Spleen (tissue), 11 donors: ENCODE measurements around the gene LYRM1. TPM values are rescaled to one million over a fixed set of nuclear protein-coding genes. Genes with fewer than 3 reads are reported as not detected.
A peak's percentile ranks its signal among the peaks of the same experiment; 100 is the strongest.
"Not testable (repeated sequence)": the region's sequence is repeated elsewhere in the genome, so short reads cannot be mapped to it uniquely, and the experiment has no call there.

ENCODE experiments used
- DNase-seq: peaks from one replicate; pipeline ENCODE4 v3.0.0-alpha.2; 2020
- H3K27ac ChIP-seq, 8 donors: fragments of 200-600 bp; sonication (generic) in 7 of 8; 1 replicate in 4 of 8; 2 replicates in 4 of 8; pipeline versions ENCODE4 v1.5.0 to v1.8.0; 2016 to 2021; ENCODE audit warnings: inconsistent platforms in 4 of 8, mild to moderate bottlenecking in 4 of 8, moderate library complexity in 1 of 8
- H3K27me3 ChIP-seq, 7 donors: fragments of 200-600 bp; sonication (generic) in 6 of 7; replicated peaks in 1 of 7; 1 replicate in 4 of 7; 2 replicates in 3 of 7; pipeline versions ENCODE4 v1.5.0 to v1.8.0; 2016 to 2021; ENCODE audit warnings: inconsistent platforms in 3 of 7, mild to moderate bottlenecking in 1 of 7
- H3K36me3 ChIP-seq, 6 donors: fragments of 200-600 bp; sonication (generic) in 5 of 6; 1 replicate in 4 of 6; 2 replicates in 2 of 6; pipeline versions ENCODE4 v1.5.0 to v1.8.0; 2016 to 2021; ENCODE audit warnings: inconsistent platforms in 2 of 6
- H3K4me1 ChIP-seq, 6 donors: fragments of 200-600 bp; sonication (generic) in 5 of 6; 1 replicate in 3 of 6; 2 replicates in 3 of 6; pipeline versions ENCODE4 v1.5.0 to v1.8.0; 2016 to 2021; ENCODE audit warnings: inconsistent platforms in 3 of 6
- H3K4me3 ChIP-seq, 8 donors: fragments of 200-600 bp; sonication (generic) in 7 of 8; 1 replicate in 4 of 8; 2 replicates in 4 of 8; pipeline versions ENCODE4 v1.5.0 to v1.8.0; 2016 to 2021; ENCODE audit warnings: inconsistent platforms in 4 of 8, mild to moderate bottlenecking in 4 of 8, moderate library complexity in 2 of 8
- H3K9me3 ChIP-seq, 8 donors: fragments of 200-600 bp; sonication (generic) in 7 of 8; 1 replicate in 4 of 8; 2 replicates in 4 of 8; pipeline versions ENCODE4 v1.5.0 to v1.8.0; 2016 to 2021; ENCODE audit warnings: inconsistent platforms in 4 of 8
- POLR2A ChIP-seq, 3 donors: fragments of 450-650 bp; IDR thresholded peaks; one replicate each; pipeline ENCODE4 v1.5.1; 2017; ENCODE audit warnings: antibody characterized with exemption in 3 of 3, mild to moderate bottlenecking in 1 of 3
- POLR2AphosphoS5 ChIP-seq, 3 donors: sonication (generic); formaldehyde crosslinking; IDR thresholded peaks; one replicate each; pipeline ENCODE4 v1.5.1; 2017; ENCODE audit warnings: antibody characterized with exemption in 3 of 3
- WGBS, 5 donors: extraction: QIAGEN DNeasy Blood & Tissue Kit in 3 of 5; methylation state at CpG; one replicate each; pipeline versions ENCODE4 v1.1.5 to v1.1.7; 2013 to 2018; 5-methylcytosine and 5-hydroxymethylcytosine counted together
- intact Hi-C: fragments of 100-400 bp; cut with DNase I; formaldehyde crosslinking; loops from one replicate; pipeline ENCODE4 v1.15.0; 2023; ENCODE audit warnings: low total_unique reads
- polyA plus RNA-seq, 3 donors: library from polyadenylated mRNA; stranded (reverse); fragments of 200-250 nt; gene quantifications; one replicate each; pipeline ENCODE4 v1.2.1, GENCODE V29; 2013
- total RNA-seq, 7 donors: library from RNA; depleted of rRNA in 3 of 7; stranded (reverse); fragments of >200 nt in 3 of 7; fragmentation: NEBNext Ultra II Directional in 4 of 7; extraction: Animal tissue kit (Norgen Biotek cat#: 25700) in 4 of 7; gene quantifications; one replicate each; pipeline versions ENCODE4 v1.1.0 to v1.2.1, GENCODE V29; 2016 to 2021
- TF ChIP-seq, protein P1 (sequence below), 11 experiments: fragments of 200-600 bp in 7 of 11; fragments of 450-650 bp in 4 of 11; sonication (generic) in 4 of 11; IDR thresholded peaks in 8 of 11; conservative IDR thresholded peaks in 3 of 11; 1 replicate in 7 of 11; 2 replicates in 4 of 11; pipeline versions ENCODE4 v1.4.0 to v1.8.0; 2016 to 2021; ENCODE audit warnings: antibody characterized with exemption in 11 of 11, inconsistent platforms in 4 of 11, mild to moderate bottlenecking in 1 of 11
- donor health status: healthy with polysubstance abuse.
- donor health status: DM: no; HTN: no; CAD: no; lungs with moderate emphysema.
- donor health status: DM: no; HTN: no; CAD: no.
- donor health status: Bipolar disorder and iron deficiency.
- donor health status: healthy.
- donor health status: DM: no; HTN: no; CAD: no.
- donor health status: DM: yes; HTN: yes; CAD: no.

The LYRM1 gene
- total and polyA plus RNA-seq, 10 donors: 15.3 to 47.2 (median 23.3) TPM

DNA sequence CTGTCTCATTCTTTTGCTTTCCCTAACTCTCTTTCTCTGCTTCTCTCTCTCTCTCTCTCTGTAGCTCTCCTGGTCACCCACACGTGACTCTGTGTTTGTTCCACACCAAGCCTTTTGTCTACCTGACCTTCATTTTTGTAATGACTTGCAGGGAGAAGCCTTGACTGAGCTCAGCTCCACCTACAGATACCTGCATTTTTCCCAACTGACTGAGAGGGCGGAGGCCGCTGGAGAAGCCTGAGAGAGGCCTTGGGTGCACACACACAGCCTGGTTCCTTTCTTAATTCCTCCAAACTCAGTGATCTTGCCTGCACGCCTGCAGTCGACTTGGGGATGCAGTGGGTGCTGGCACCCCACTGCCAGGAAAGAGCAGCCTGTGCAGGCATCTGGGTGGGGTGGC lies 68.8 kb downstream of the LYRM1 start:
- intact Hi-C loops: no loop called here
- TF ChIP-seq, protein P1, sequence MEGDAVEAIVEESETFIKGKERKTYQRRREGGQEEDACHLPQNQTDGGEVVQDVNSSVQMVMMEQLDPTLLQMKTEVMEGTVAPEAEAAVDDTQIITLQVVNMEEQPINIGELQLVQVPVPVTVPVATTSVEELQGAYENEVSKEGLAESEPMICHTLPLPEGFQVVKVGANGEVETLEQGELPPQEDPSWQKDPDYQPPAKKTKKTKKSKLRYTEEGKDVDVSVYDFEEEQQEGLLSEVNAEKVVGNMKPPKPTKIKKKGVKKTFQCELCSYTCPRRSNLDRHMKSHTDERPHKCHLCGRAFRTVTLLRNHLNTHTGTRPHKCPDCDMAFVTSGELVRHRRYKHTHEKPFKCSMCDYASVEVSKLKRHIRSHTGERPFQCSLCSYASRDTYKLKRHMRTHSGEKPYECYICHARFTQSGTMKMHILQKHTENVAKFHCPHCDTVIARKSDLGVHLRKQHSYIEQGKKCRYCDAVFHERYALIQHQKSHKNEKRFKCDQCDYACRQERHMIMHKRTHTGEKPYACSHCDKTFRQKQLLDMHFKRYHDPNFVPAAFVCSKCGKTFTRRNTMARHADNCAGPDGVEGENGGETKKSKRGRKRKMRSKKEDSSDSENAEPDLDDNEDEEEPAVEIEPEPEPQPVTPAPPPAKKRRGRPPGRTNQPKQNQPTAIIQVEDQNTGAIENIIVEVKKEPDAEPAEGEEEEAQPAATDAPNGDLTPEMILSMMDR (IDR thresholded peaks at IDR 0.05 in 8 of 11, conservative IDR thresholded peaks at IDR 0.05 in 3 of 11): no peak
- TF ChIP-seq POLR2A (IDR thresholded peaks at IDR 0.05) (no peak), POLR2AphosphoS5 (IDR thresholded peaks at IDR 0.05) (no peak)
- H3K27ac ChIP-seq: no peak overlapping the region
- no peaks in the 10 kb centered on the region for H3K9me3 ChIP-seq
- no peaks in the 10 kb centered on the region for H3K27me3 ChIP-seq
- no peak overlapping the region for H3K4me3 ChIP-seq
- WGBS, 5 donors: 79 to 94% (median 84%) methylated on average over 5 of the region's 5 CpGs
- H3K4me1 ChIP-seq: no peaks in the 10 kb centered on the region
- DNase-seq: no peak
- H3K36me3 ChIP-seq: no peaks in the 10 kb centered on the region

DNA sequence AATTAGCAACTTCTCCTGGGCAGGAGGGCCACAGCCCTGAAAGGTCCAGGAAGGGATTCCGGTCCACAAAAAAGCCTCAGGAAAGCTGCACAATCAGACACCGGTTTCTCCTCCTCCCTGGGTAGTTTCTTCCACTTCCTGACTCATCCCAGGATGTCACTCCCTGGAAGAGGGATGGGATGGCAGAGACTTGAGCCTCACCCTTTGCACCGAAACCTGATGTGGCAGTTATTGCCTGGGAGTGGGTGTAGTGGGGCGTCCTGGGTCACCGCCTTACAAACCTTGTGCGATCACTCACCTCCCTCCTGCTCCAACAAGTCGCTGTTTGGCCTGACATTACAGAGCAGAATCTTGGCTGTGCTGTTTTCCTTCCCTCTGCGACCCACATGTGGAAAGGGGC lies 70.8 kb downstream of the LYRM1 start:
- WGBS, 5 donors: 82 to 93% (median 84%) methylated on average over 7 to 8 of the region's 8 CpGs
- intact Hi-C loops: no loop called here

DNA sequence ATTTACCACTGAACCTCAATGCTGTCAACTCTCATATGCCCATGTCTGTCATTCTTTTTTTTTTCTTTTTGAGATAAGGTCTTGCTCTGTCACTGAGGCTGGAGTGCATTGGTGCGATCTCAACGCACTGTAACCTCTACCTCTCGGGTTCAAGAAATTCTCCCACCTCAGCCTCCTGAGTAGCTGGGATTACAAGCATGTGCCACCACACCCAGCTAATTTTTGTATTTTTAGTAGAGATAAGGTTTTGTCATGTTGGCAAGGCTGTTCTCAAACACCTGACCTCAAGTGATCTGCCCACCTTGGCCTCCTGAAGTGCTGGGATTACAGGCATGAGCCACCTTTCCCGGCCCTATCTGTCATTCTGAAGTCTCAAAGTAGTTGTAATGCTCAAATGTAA lies 72.6 kb downstream of the LYRM1 start:
- DNase-seq: not testable (repeated sequence)

More for the DNA sequence above, 70.8 kb downstream of the LYRM1 start:
- Histone ChIP-seq H3K4me1 (no peaks in the 10 kb centered on the region), H3K36me3 (no peaks in the 10 kb centered on the region), H3K27me3 (peaks cover 0 to 5% (median 0%) of the 10 kb centered on the region in 7 donors), H3K27ac (no peak overlapping the region), H3K4me3 (no peak overlapping the region), H3K9me3 (no peaks in the 10 kb centered on the region)
- DNase-seq: peak; percentile 21
- TF ChIP-seq, protein P1 (IDR thresholded peaks at IDR 0.05 in 8 of 11, conservative IDR thresholded peaks at IDR 0.05 in 3 of 11): no peak
- TF ChIP-seq POLR2A (IDR thresholded peaks at IDR 0.05) (no peak), POLR2AphosphoS5 (IDR thresholded peaks at IDR 0.05) (no peak)

More for the DNA sequence above, 72.6 kb downstream of the LYRM1 start:
- H3K27me3 ChIP-seq, intact Hi-C loops, H3K36me3 ChIP-seq, H3K9me3 ChIP-seq, H3K4me3 ChIP-seq, H3K27ac ChIP-seq, H3K4me1 ChIP-seq: not testable (repeated sequence)
- WGBS, 5 donors: 89 to 97% (median 94%) methylated on average over 4 of the region's 4 CpGs

Other genes with a start within 250 kb of the LYRM1 start
- under 1 TPM in 3 of 7 donors, not detected in 4; 0.25 to 0.72 (median 0.44) TPM for gene ACSM1, start 203.1 kb upstream of the LYRM1 start, total RNA-seq
- gene ACSM1, start 203.1 kb upstream of the LYRM1 start, polyA plus RNA-seq: under 1 TPM; 0.26 to 0.47 (median 0.37) TPM
- gene THUMPD1, start 159.0 kb upstream of the LYRM1 start, total RNA-seq: 10 to 100 TPM; 33.6 to 63.1 (median 40.3) TPM
- gene THUMPD1, start 159.0 kb upstream of the LYRM1 start, polyA plus RNA-seq: 10 to 100 TPM; 17.1 to 19.9 (median 17.5) TPM
- 1 to 10 TPM; 2.6 to 9.0 (median 4.7) TPM for gene ACSM3, start 136.8 kb upstream of the LYRM1 start, total RNA-seq
- gene ACSM3, start 136.8 kb upstream of the LYRM1 start, polyA plus RNA-seq: 1 to 10 TPM; 3.0 to 4.2 (median 4.2) TPM
- gene ERI2, start 94.3 kb upstream of the LYRM1 start, total RNA-seq: 10 to 100 TPM in 3 of 7 donors, 1 to 10 TPM in 4; 6.9 to 15.3 (median 8.9) TPM
- gene ERI2, start 94.3 kb upstream of the LYRM1 start, polyA plus RNA-seq: 1 to 10 TPM; 2.5 to 5.8 (median 3.8) TPM
- 1 to 10 TPM; 1.1 to 3.7 (median 1.9) TPM for gene REXO5, start 94.2 kb upstream of the LYRM1 start, total RNA-seq
- 1 to 10 TPM in 1 of 3 donors, under 1 TPM in 2; 0.46 to 1.1 (median 0.90) TPM for gene REXO5, start 94.2 kb upstream of the LYRM1 start, polyA plus RNA-seq
- gene DCUN1D3, start 413 bp upstream of the LYRM1 start, total RNA-seq: 10 to 100 TPM in 4 of 7 donors, 1 to 10 TPM in 3; 6.8 to 13.7 (median 10.1) TPM
- 1 to 10 TPM; 1.0 to 3.0 (median 1.3) TPM for gene DCUN1D3, start 413 bp upstream of the LYRM1 start, polyA plus RNA-seq